HepG2 (cell line): ENCODE results near the gene DDAH2.

Experiments
- TF ChIP-seq, protein P1 (sequence below): sonication (generic); formaldehyde crosslinking; conservative IDR thresholded peaks from 2 replicates; pipeline ENCODE4 v1.4.0; 2020; ENCODE audit warnings: missing genetic modification reagents
- TF ChIP-seq, protein P2 (sequence below): sonication (generic); formaldehyde crosslinking; IDR thresholded peaks from 2 replicates; pipeline ENCODE4 v1.5.0; 2020; ENCODE audit warnings: mild to moderate bottlenecking, missing genetic modification reagents, moderate library complexity

DNA sequence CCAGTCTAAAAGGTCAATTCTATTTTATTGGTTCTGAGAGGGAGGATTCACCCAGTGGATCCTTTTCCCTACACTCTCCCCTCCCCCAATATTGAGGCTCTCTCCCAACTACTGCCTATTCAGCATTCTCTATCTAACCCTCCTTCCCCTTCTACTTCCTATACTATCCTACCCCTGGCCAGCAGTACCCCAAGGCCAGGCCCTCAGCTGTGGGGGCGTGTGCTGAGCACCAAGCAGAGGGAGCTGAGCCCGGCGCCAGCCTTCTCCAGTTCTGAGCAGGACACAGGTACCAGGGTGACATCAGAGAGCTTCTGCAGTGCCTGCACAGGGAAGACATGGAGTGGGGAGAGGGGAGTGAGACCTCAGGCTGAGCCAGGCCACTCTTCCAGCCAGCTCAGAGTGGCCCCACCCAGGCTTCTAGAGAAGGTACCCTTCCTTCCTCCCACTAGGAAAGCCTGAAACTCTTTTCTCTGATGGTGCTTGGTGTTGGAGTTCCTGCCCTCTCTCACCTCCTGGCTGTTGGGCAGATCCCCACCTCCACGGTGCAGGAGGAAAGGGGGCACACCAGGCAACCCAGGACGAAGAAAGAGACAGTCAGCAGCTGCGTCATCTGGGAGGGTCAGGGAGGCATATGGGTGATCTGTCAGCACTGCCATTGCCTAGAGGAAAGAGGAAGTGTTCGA, 1.9 kb downstream of the DDAH2 start:
- TF ChIP-seq, protein P1, sequence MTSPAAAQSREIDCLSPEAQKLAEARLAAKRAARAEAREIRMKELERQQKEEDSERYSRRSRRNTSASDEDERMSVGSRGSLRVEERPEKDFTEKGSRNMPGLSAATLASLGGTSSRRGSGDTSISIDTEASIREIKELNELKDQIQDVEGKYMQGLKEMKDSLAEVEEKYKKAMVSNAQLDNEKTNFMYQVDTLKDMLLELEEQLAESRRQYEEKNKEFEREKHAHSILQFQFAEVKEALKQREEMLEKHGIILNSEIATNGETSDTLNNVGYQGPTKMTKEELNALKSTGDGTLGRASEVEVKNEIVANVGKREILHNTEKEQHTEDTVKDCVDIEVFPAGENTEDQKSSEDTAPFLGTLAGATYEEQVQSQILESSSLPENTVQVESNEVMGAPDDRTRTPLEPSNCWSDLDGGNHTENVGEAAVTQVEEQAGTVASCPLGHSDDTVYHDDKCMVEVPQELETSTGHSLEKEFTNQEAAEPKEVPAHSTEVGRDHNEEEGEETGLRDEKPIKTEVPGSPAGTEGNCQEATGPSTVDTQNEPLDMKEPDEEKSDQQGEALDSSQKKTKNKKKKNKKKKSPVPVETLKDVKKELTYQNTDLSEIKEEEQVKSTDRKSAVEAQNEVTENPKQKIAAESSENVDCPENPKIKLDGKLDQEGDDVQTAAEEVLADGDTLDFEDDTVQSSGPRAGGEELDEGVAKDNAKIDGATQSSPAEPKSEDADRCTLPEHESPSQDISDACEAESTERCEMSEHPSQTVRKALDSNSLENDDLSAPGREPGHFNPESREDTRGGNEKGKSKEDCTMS, result no peak
- TF ChIP-seq, protein P2, sequence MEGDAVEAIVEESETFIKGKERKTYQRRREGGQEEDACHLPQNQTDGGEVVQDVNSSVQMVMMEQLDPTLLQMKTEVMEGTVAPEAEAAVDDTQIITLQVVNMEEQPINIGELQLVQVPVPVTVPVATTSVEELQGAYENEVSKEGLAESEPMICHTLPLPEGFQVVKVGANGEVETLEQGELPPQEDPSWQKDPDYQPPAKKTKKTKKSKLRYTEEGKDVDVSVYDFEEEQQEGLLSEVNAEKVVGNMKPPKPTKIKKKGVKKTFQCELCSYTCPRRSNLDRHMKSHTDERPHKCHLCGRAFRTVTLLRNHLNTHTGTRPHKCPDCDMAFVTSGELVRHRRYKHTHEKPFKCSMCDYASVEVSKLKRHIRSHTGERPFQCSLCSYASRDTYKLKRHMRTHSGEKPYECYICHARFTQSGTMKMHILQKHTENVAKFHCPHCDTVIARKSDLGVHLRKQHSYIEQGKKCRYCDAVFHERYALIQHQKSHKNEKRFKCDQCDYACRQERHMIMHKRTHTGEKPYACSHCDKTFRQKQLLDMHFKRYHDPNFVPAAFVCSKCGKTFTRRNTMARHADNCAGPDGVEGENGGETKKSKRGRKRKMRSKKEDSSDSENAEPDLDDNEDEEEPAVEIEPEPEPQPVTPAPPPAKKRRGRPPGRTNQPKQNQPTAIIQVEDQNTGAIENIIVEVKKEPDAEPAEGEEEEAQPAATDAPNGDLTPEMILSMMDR, result no peak
